Small intestine (tissue), 7 donors: ENCODE data around the gene PRDM16. TPM values are rescaled to one million over a fixed set of nuclear protein-coding genes. Genes with fewer than 3 reads are reported as not detected.

Experiments used
- DNase-seq, 2 donors: peaks; one replicate each; pipeline versions ENCODE4 v3.0.0 to v3.0.0-alpha.2; 2013
- FAIRE-seq: peaks from 2 replicates; lab custom pipeline; 2012; peaks lifted over from hg19 to GRCh38; lab: Jason Lieb, UNC
- H3K27ac ChIP-seq, 3 donors: one replicate each; pipeline ENCODE4 v1.5.1; 2013; ENCODE audit warnings: low read length in 2 of 3, mild to moderate bottlenecking in 2 of 3, control low read depth in 1 of 3, inconsistent platforms in 1 of 3, low read depth in 1 of 3, moderate library complexity in 1 of 3
- H3K27me3 ChIP-seq, 3 donors: one replicate each; pipeline ENCODE4 v1.6.1; 2013; ENCODE audit warnings: low read length in 3 of 3, inconsistent platforms in 1 of 3; ENCODE audit not compliant: control insufficient read depth in 3 of 3, insufficient read depth in 3 of 3
- H3K36me3 ChIP-seq, 3 donors: one replicate each; pipeline ENCODE4 v1.6.1; 2013; ENCODE audit warnings: low read length in 3 of 3, inconsistent platforms in 1 of 3, low read depth in 1 of 3, mild to moderate bottlenecking in 1 of 3, moderate library complexity in 1 of 3; ENCODE audit not compliant: control insufficient read depth in 3 of 3, insufficient read depth in 2 of 3
- H3K4me1 ChIP-seq, 3 donors: one replicate each; pipeline ENCODE4 v1.6.1; 2013; ENCODE audit warnings: low read length in 2 of 3, inconsistent platforms in 1 of 3, low read depth in 1 of 3, mild to moderate bottlenecking in 1 of 3, moderate library complexity in 1 of 3; ENCODE audit not compliant: control insufficient read depth in 3 of 3, insufficient read depth in 2 of 3
- H3K4me3 ChIP-seq, 3 donors: one replicate each; pipeline ENCODE4 v1.5.1; 2013; ENCODE audit warnings: low read length in 3 of 3, control low read depth in 1 of 3, inconsistent platforms in 1 of 3, low read depth in 1 of 3, mild to moderate bottlenecking in 1 of 3, moderate library complexity in 1 of 3
- H3K9me3 ChIP-seq, 2 donors: one replicate each; pipeline ENCODE4 v1.6.1; 2013; ENCODE audit warnings: low read depth in 1 of 2, low read length in 1 of 2; ENCODE audit not compliant: control insufficient read depth in 2 of 2, insufficient read depth in 1 of 2
- WGBS, 3 donors: extraction: QIAGEN DNeasy Blood & Tissue Kit; methylation state at CpG; one replicate each; pipeline ENCODE4 v1.1.7; 2013; 5-methylcytosine and 5-hydroxymethylcytosine counted together
- polyA plus RNA-seq, 4 donors: library from polyadenylated mRNA; stranded (reverse) in 3 of 4; unstranded in 1 of 4; fragments of 200-250 nt in 3 of 4; fragments of 120-200 nt in 1 of 4; gene quantifications; one replicate each; pipeline versions ENCODE4 v1.2.1 to v1.2.3, GENCODE V29; 2013
- donor health status: healthy with polysubstance abuse.
- donor health status: control.
- donor health status: control.
- donor health status: Bipolar disorder and iron deficiency.
- donor health status: healthy.

The PRDM16 gene
- polyA plus RNA-seq, 4 donors, result 5.4 to 11.4 (median 8.2) TPM

DNA sequence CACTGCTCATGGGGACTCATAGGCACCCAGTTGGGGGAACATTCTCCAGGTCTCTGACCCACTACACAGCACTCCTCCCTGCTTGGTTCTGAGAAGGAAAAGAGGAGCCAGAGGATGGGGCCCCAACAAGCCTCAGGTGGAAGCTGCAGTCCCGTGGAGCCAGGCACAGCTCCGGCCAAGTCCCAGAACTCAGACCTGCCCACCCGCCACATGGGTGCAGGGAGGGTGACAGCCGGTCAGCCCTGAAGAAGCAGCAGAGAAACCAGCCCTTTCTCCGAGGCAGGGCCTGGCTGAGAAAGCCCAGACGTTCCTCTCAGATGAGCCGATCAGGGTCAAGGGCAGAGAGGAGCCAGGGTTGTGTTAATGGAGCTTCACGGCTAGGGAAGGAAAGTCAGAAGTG is 106.5 kb downstream of the PRDM16 start:
- no peak overlapping the region for H3K4me3 ChIP-seq
- H3K36me3 ChIP-seq, result peaks cover 0 to 22% (median 0%) of the 10 kb centered on the region in 3 donors
- no peaks in the 10 kb centered on the region for H3K9me3 ChIP-seq
- H3K27me3 ChIP-seq, result no peaks in the 10 kb centered on the region
- DNase-seq, result no peak
- H3K27ac ChIP-seq, result no peak overlapping the region
- WGBS, 3 donors, result 78 to 92% (median 87%) methylated on average over 8 of the region's 8 CpGs
- no peak for FAIRE-seq
- H3K4me1 ChIP-seq, result peaks cover 3 to 17% (median 6%) of the 10 kb centered on the region in 3 donors

DNA sequence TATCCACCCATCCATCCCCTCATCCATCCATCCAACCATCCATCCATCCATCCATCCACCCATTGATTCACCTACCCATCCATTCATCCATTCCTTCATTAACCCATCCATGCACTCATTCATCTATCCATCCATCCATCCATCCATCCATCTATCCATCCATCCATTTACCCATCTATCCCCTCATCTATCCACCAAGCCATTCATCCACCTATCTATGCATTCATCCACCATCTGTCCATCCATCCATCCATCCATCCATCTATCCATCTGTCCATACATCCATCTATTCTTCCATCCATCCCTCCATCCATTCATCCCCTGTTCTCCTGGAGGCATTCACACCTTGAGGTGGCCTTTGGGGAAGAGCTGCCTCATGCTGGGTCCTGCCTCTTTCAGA is 107.0 kb downstream of the PRDM16 start:
- no peak for FAIRE-seq
- H3K4me3 ChIP-seq, result no peak overlapping the region
- no peak for DNase-seq
- peaks cover 0 to 11% (median 6%) of the 10 kb centered on the region in 3 donors for H3K4me1 ChIP-seq
- no peaks in the 10 kb centered on the region for H3K27me3 ChIP-seq
- H3K36me3 ChIP-seq, result peaks cover 0 to 27% (median 0%) of the 10 kb centered on the region in 3 donors
- H3K27ac ChIP-seq, result no peak overlapping the region
- no peaks in the 10 kb centered on the region for H3K9me3 ChIP-seq

DNA sequence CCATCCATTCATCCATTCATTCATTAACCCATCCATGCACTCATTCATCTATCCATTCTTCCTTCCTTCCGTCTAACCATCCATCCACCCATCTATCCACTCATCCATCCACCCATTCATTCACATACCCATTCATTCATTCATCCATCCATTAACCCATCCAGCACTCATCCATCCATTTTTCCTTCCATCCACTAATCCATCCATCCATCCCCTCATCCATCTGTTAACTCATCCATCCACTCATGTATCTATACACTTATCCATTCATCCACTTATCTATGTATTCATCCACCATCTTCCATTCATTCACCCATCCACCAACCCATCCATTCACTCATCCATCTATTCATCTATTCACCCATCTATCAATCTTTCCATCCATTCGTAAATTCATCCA is 107.8 kb downstream of the PRDM16 start:
- H3K27ac ChIP-seq, result no peak overlapping the region
- H3K4me1 ChIP-seq, result peaks cover 0 to 6% (median 4%) of the 10 kb centered on the region in 3 donors
- H3K27me3 ChIP-seq, result no peaks in the 10 kb centered on the region
- WGBS, 3 donors, result 91 to 97% (median 92%) methylated on average over 2 of the region's 2 CpGs
- H3K9me3 ChIP-seq, result no peaks in the 10 kb centered on the region
- no peak overlapping the region for H3K4me3 ChIP-seq
- FAIRE-seq, result no peak
- peaks cover 0 to 25% (median 0%) of the 10 kb centered on the region in 3 donors for H3K36me3 ChIP-seq
- DNase-seq, result no peak

DNA sequence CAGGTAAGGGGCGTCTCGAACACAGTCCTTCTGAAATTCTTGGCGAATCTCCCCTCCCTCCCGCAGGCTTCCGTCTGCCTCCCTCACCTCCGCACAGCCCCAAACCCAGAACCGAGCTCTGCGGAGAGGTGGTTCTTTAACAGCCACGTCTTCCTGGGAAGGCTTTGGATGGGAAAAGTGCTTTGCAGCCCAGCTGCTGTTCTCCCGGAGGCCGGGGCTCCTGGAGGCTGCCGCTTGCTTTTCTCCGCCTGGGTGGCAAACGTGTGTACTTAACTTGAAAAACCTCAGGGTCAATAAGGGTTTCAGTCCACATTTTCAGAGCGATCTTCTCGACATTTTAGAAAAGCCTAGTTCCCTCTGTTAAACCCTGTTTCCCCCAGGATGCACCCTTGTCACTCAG is 109.3 kb downstream of the PRDM16 start:
- Histone ChIP-seq H3K36me3 (peaks cover 0 to 28% (median 0%) of the 10 kb centered on the region in 3 donors), H3K9me3 (no peaks in the 10 kb centered on the region), H3K27ac (no peak overlapping the region), H3K4me1 (peaks cover 0 to 6% (median 4%) of the 10 kb centered on the region in 3 donors), H3K27me3 (no peaks in the 10 kb centered on the region), H3K4me3 (no peak overlapping the region)
- no peak for FAIRE-seq
- DNase-seq, result no peak
- WGBS, 3 donors, result 85 to 90% (median 88%) methylated on average over 16 of the region's 16 CpGs

DNA sequence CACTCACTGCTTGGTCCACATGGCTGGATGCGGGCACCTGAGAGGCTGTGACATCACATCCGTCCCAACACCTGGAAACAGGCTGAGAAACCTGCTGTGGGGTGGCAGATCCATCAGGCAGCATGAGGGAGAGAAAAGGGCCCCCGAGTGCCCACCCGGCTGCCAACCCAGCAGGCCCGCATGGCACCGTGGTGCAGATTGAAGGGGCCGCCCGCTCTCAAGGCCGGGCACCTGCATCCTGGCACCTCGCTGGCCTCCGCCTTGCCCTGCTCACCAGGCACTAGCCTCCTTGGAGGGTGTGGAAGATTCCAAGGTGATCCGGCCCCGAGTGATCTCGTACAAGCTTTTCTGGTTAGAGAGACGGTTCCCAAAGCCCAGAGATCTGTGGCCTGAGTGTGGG is 110.5 kb downstream of the PRDM16 start:
- no peak overlapping the region for H3K27ac ChIP-seq
- peaks cover 0 to 26% (median 0%) of the 10 kb centered on the region in 3 donors for H3K36me3 ChIP-seq
- no peak for DNase-seq
- peaks cover 0 to 7% (median 0%) of the 10 kb centered on the region in 3 donors for H3K4me1 ChIP-seq
- H3K27me3 ChIP-seq, result no peaks in the 10 kb centered on the region
- no peak overlapping the region for H3K4me3 ChIP-seq
- WGBS, 3 donors, result 84 to 91% (median 85%) methylated on average over 15 of the region's 15 CpGs
- no peaks in the 10 kb centered on the region for H3K9me3 ChIP-seq
- no peak for FAIRE-seq

DNA sequence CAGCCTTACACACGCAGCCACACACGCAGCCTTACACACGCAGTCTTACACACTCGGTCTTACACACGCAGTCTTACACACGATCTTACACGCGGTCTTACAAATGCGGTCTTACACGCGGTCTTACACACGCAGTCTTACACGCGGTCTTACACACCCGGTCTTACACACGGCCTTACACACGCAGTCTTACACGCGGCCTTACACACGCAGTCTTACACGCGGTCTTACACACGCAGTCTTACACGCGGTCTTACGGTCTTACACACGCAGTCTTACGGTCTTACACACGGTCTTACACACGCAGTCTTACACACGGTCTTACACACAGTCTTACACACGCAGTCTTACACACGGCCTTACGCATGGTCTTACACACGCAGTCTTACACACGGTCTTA is 111.9 kb downstream of the PRDM16 start:
- H3K27ac ChIP-seq, result no peak overlapping the region
- H3K9me3 ChIP-seq, result no peaks in the 10 kb centered on the region
- H3K36me3 ChIP-seq, result peaks cover 0 to 34% (median 0%) of the 10 kb centered on the region in 3 donors
- H3K4me3 ChIP-seq, result no peak overlapping the region
- DNase-seq (no peak), FAIRE-seq (no peak)
- WGBS, 3 donors, result 92 to 94% (median 93%) methylated on average over 36 of the region's 36 CpGs
- H3K4me1 ChIP-seq, result peaks cover 0 to 3% (median 0%) of the 10 kb centered on the region in 3 donors
- H3K27me3 ChIP-seq, result no peaks in the 10 kb centered on the region

DNA sequence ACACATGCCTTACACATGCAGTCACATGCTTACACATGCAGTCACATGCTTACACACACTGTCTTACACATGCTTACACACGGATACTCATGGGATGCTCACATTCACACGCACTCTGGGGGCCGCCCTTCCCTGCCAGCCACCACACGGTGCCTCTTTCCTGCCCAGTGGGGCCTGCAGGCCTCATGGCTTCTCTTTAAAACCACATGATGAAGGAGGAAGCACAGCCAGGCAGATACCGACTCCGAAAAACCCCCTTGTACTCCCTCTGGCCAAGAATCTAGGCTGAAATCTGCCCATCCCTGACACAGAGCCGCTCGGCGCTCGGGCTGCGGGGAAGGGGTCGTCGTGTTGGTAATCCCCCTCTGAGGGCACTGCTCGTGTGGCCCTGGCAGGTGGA is 113.0 kb downstream of the PRDM16 start:
- FAIRE-seq, result no peak
- Histone ChIP-seq H3K9me3 (no peaks in the 10 kb centered on the region), H3K4me1 (peaks cover 0 to 11% (median 0%) of the 10 kb centered on the region in 3 donors), H3K36me3 (peaks cover 0 to 44% (median 0%) of the 10 kb centered on the region in 3 donors), H3K27me3 (no peaks in the 10 kb centered on the region), H3K4me3 (no peak overlapping the region), H3K27ac (no peak overlapping the region)
- DNase-seq, result no peak
- WGBS, 3 donors, result 80 to 85% (median 85%) methylated on average over 14 of the region's 14 CpGs

DNA sequence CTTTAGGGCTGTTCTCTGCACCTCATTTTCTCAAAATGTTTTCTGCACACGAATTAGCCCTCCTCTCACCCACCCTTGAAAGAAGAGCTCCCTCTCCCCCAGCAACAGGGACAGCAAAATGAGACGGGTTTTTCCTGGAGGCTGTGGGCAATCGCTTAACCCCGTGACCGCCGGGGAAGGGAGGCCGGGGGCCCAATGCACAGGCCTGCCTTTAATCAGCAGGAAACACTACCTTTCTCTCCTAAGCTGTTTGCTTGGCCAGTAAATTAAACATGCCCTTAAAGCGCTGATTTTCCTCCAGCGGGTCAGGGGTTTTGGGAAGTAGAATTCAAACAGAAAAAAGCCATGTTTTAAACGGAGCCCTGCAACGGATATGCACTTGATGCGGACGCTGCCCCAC is 114.4 kb downstream of the PRDM16 start:
- FAIRE-seq, result no peak
- peaks cover 0 to 48% (median 0%) of the 10 kb centered on the region in 3 donors for H3K36me3 ChIP-seq
- no peak overlapping the region for H3K4me3 ChIP-seq
- H3K27ac ChIP-seq, result no peak overlapping the region
- H3K4me1 ChIP-seq, result peaks cover 0 to 11% (median 0%) of the 10 kb centered on the region in 3 donors
- no peaks in the 10 kb centered on the region for H3K27me3 ChIP-seq
- H3K9me3 ChIP-seq, result no peaks in the 10 kb centered on the region
- WGBS, 3 donors, result 62 to 88% (median 78%) methylated on average over 13 of the region's 13 CpGs
- no peak for DNase-seq

DNA sequence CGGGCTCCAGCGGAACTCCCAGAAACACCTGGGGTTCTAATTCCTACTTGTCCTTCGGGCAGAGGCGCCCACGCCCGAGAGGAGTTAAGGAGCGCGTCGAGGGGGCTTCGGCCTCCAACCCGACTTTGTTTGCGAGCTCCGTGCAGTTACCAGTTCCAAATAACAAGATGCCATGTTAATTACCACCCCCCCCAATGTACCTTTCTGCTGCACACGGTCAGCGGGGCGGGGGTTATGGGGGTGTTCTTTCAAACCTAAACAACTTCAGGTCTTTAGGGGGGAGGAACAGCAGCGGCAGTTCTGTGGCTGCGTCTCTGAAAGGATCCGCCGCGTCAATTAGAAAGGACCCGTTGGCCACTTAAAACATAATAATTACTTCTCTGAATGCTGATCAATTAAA is 114.8 kb downstream of the PRDM16 start:
- WGBS, 3 donors, result 64 to 86% (median 82%) methylated on average over 22 of the region's 22 CpGs
- Histone ChIP-seq H3K4me3 (no peak overlapping the region), H3K9me3 (no peaks in the 10 kb centered on the region), H3K27ac (no peak overlapping the region), H3K4me1 (peaks cover 0 to 11% (median 0%) of the 10 kb centered on the region in 3 donors), H3K36me3 (peaks cover 0 to 52% (median 0%) of the 10 kb centered on the region in 3 donors), H3K27me3 (no peaks in the 10 kb centered on the region)
- DNase-seq (no peak), FAIRE-seq (no peak)
